Type B pancreatic cell (in vitro differentiated cells): ENCODE data around the gene IGF2BP2. TPM values are rescaled to one million over a fixed set of nuclear protein-coding genes. Genes with fewer than 3 reads are reported as not detected.

Experiments
- DNase-seq: peaks from one replicate; pipeline ENCODE4 v3.0.0; 2021; ENCODE audit warnings: mixed read lengths; ENCODE audit not compliant: unreplicated experiment; ENCODE audit errors: extremely low spot score
- H3K27ac Mint-ChIP-seq: 2 replicates; pipeline ENCODE4 v1.8.0; 2021; ENCODE audit warnings: mild to moderate bottlenecking, mixed read lengths
- H3K27me3 Mint-ChIP-seq: 2 replicates; pipeline ENCODE4 v1.8.0; 2021; ENCODE audit warnings: mixed read lengths
- H3K36me3 Mint-ChIP-seq: 2 replicates; pipeline ENCODE4 v1.8.0; 2021; ENCODE audit warnings: mixed read lengths
- H3K4me1 Mint-ChIP-seq: one replicate; pipeline ENCODE4 v1.8.0; 2021; ENCODE audit warnings: mixed read lengths; ENCODE audit not compliant: unreplicated experiment
- H3K4me3 Mint-ChIP-seq: 2 replicates; pipeline ENCODE4 v1.8.0; 2021; ENCODE audit warnings: mild to moderate bottlenecking, mixed read lengths
- H3K9me3 Mint-ChIP-seq: 2 replicates; pipeline ENCODE4 v1.8.0; 2021; ENCODE audit warnings: mixed read lengths
- CTCF ChIP-seq: fragments of 200-600 bp; sonication (generic); conservative IDR thresholded peaks from 2 replicates; pipeline ENCODE4 v1.5.0; 2021; ENCODE audit warnings: antibody characterized with exemption, mild to moderate bottlenecking
- total RNA-seq: library from RNA; stranded (reverse); gene quantifications from 2 replicates; pipeline ENCODE4 v1.2.1, GENCODE V29; 2021; ENCODE audit warnings: low replicate concordance

IGF2BP2 gene
- total RNA-seq, 1 donor from 2014 or later: 140 TPM

GRCh38 chr3:185717121-185717520 lies 107.7 kb downstream of the IGF2BP2 start:
- DNase-seq: no peak
- H3K9me3 Mint-ChIP-seq: no peaks in the 10 kb centered on the region
- H3K27me3 Mint-ChIP-seq: no peaks in the 10 kb centered on the region
- peaks cover 23% of the 10 kb centered on the region for H3K36me3 Mint-ChIP-seq
- peaks cover 52% of the 10 kb centered on the region for H3K4me1 Mint-ChIP-seq
- TF ChIP-seq CTCF: no peak
- peak overlapping the region; percentile 50 for H3K27ac Mint-ChIP-seq
- H3K4me3 Mint-ChIP-seq: peak overlapping the region; percentile 9

GRCh38 chr3:185716436-185717108 lies 108.3 kb downstream of the IGF2BP2 start:
- Mint-ChIP-seq H3K4me3 (peak overlapping the region; percentile 22), H3K27me3 (no peaks in the 10 kb centered on the region), H3K4me1 (peaks cover 52% of the 10 kb centered on the region), H3K36me3 (peaks cover 21% of the 10 kb centered on the region), H3K9me3 (no peaks in the 10 kb centered on the region), H3K27ac (peak overlapping the region; percentile 50)
- TF ChIP-seq CTCF: no peak
- no peak for DNase-seq

- peak overlapping the region; percentile 74 for H3K27ac Mint-ChIP-seq
- H3K4me3 Mint-ChIP-seq: no peak overlapping the region
These were observed 109.8 kb downstream of the IGF2BP2 start for GRCh38 chr3:185715091-185715490.

GRCh38 chr3:185714085-185714484 lies 110.8 kb downstream of the IGF2BP2 start:
- Mint-ChIP-seq H3K9me3 (no peaks in the 10 kb centered on the region), H3K36me3 (peaks cover 9% of the 10 kb centered on the region), H3K4me3 (no peak overlapping the region), H3K27ac (no peak overlapping the region), H3K4me1 (peaks cover 58% of the 10 kb centered on the region), H3K27me3 (no peaks in the 10 kb centered on the region)
- TF ChIP-seq CTCF: no peak
- no peak for DNase-seq

More at GRCh38 chr3:185715091-185715490, 109.8 kb downstream of the IGF2BP2 start:
- peaks cover 18% of the 10 kb centered on the region for H3K36me3 Mint-ChIP-seq
- no peak for TF ChIP-seq CTCF
- no peaks in the 10 kb centered on the region for H3K9me3 Mint-ChIP-seq
- no peak for DNase-seq
- peaks cover 54% of the 10 kb centered on the region for H3K4me1 Mint-ChIP-seq
- H3K27me3 Mint-ChIP-seq: no peaks in the 10 kb centered on the region

GRCh38 chr3:185713015-185713414 lies 111.8 kb downstream of the IGF2BP2 start:
- no peak for TF ChIP-seq CTCF
- peaks cover 54% of the 10 kb centered on the region for H3K4me1 Mint-ChIP-seq
- H3K27ac Mint-ChIP-seq: peak overlapping the region; percentile 47
- no peaks in the 10 kb centered on the region for H3K9me3 Mint-ChIP-seq
- H3K36me3 Mint-ChIP-seq: peaks cover 2% of the 10 kb centered on the region
- H3K4me3 Mint-ChIP-seq: no peak overlapping the region
- DNase-seq: no peak
- H3K27me3 Mint-ChIP-seq: no peaks in the 10 kb centered on the region

- H3K4me1 Mint-ChIP-seq: peaks cover 49% of the 10 kb centered on the region
- H3K4me3 Mint-ChIP-seq: no peak overlapping the region
- H3K27ac Mint-ChIP-seq: no peak overlapping the region
- H3K9me3 Mint-ChIP-seq: no peaks in the 10 kb centered on the region
- DNase-seq: no peak
- H3K27me3 Mint-ChIP-seq: no peaks in the 10 kb centered on the region
- no peaks in the 10 kb centered on the region for H3K36me3 Mint-ChIP-seq
- TF ChIP-seq CTCF: no peak
These were observed 112.5 kb downstream of the IGF2BP2 start for GRCh38 chr3:185712337-185712736.
